ENCODE data around the gene C4A. TPM values are rescaled to one million over a fixed set of nuclear protein-coding genes. Genes with fewer than 3 reads are reported as not detected.
"Not testable (repeated sequence)": the region's sequence is repeated elsewhere in the genome, so short reads cannot be mapped to it uniquely, and the experiment has no call there.

Gene C4A
- total RNA-seq, 1 donor from 2014 or later: 6.8 TPM

DNA sequence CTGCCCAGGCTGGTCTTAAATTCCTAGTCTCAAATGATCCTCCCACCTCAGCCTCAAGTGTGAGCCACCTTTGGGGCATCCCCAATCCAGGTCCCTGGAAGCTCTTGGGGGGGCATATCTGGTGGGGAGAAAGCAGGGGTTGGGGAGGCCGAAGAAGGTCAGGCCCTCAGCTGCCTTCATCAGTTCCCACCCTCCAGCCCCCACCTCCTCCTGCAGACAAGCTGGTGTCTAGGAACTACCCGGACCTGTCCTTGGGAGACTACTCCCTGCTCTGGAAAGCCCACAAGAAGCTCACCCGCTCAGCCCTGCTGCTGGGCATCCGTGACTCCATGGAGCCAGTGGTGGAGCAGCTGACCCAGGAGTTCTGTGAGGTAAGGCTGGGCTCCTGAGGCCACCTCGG is 57.0 kb downstream of the C4A start:
- H3K4me3 Mint-ChIP-seq; H3K4me1 Mint-ChIP-seq; intact Hi-C loops (cut with micrococcal nuclease); H3K27me3 Mint-ChIP-seq; CTCF ChIA-PET; H3K9me3 Mint-ChIP-seq; H3K27ac Mint-ChIP-seq; H3K36me3 Mint-ChIP-seq (ENCODE audit: low read depth); DNase-seq; ATAC-seq (ENCODE audit: low read depth); POLR2A ChIA-PET: not testable (repeated sequence)

- H3K4me3 Mint-ChIP-seq; H3K9me3 Mint-ChIP-seq; H3K27me3 Mint-ChIP-seq; DNase-seq; POLR2A ChIA-PET; H3K4me1 Mint-ChIP-seq; ATAC-seq (ENCODE audit: low read depth); H3K36me3 Mint-ChIP-seq (ENCODE audit: low read depth); CTCF ChIA-PET; H3K27ac Mint-ChIP-seq: not testable (repeated sequence)
- intact Hi-C loops (cut with micrococcal nuclease): loop anchor here (10.0 kb wide), 2 partner anchors 115 to 755 kb away; partner anchors contain the start of genes PPT2 and PRRT1
Measured at GRCh38 chr6:32039321-32040274, 57.7 kb downstream of the C4A start.

DNA sequence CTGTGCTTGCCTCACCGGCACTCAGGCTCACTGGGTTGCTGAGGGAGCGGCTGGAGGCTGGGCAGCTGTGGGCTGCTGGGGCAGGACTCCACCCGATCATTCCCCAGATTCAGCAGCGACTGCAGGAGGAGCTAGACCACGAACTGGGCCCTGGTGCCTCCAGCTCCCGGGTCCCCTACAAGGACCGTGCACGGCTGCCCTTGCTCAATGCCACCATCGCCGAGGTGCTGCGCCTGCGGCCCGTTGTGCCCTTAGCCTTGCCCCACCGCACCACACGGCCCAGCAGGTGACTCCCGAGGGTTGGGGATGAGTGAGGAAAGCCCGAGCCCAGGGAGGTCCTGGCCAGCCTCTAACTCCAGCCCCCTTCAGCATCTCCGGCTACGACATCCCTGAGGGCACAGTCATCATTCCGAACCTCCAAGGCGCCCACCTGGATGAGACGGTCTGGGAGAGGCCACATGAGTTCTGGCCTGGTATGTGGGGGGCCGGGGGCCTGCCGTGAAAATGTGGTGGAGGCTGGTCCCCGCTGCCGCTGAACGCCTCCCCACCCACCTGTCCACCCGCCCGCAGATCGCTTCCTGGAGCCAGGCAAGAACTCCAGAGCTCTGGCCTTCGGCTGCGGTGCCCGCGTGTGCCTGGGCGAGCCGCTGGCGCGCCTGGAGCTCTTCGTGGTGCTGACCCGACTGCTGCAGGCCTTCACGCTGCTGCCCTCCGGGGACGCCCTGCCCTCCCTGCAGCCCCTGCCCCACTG is 58.6 kb downstream of the C4A start:
- POLR2A ChIA-PET, H3K27ac Mint-ChIP-seq, H3K4me1 Mint-ChIP-seq: not testable (repeated sequence)

GRCh38 chr6:32041050-32041321 is 59.1 kb downstream of the C4A start:
- H3K36me3 Mint-ChIP-seq (ENCODE audit: low read depth); H3K27ac Mint-ChIP-seq; H3K27me3 Mint-ChIP-seq; ATAC-seq (ENCODE audit: low read depth); CTCF ChIA-PET; H3K9me3 Mint-ChIP-seq; DNase-seq; H3K4me3 Mint-ChIP-seq; H3K4me1 Mint-ChIP-seq; POLR2A ChIA-PET: not testable (repeated sequence)
- intact Hi-C loops (cut with micrococcal nuclease): loop anchor here (10.0 kb wide), 2 partner anchors 114 to 754 kb away; partner anchors contain the start of genes PPT2 and PRRT1

More for the DNA sequence above, 58.6 kb downstream of the C4A start:
- H3K36me3 Mint-ChIP-seq (ENCODE audit: low read depth); CTCF ChIA-PET; H3K9me3 Mint-ChIP-seq; H3K4me3 Mint-ChIP-seq; ATAC-seq (ENCODE audit: low read depth); H3K27me3 Mint-ChIP-seq; DNase-seq: not testable (repeated sequence)
- intact Hi-C loops (cut with micrococcal nuclease): loop anchor here (10.0 kb wide), 2 partner anchors 114 to 754 kb away; partner anchors contain the start of genes PPT2 and PRRT1

DNA sequence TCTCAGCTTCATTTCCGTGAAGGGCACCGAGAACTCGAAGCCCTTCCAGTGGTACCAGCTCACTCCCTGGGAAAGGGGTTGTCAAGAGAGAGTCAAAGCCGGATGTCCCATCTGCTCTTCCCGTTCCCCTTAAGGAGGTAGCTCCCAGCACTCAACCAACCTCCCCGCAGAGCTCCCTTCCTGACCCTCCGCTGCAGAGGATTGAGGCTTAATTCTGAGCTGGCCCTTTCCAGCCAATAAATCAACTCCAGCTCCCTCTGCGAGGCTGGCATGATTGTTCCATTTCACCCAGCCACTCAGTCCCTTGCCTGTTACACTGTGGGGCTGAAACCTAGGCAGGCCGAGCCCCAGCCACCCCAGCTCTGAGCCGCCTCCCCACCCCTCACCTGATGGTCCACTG is 59.5 kb downstream of the C4A start:
- POLR2A ChIA-PET; H3K27me3 Mint-ChIP-seq; H3K4me1 Mint-ChIP-seq; H3K27ac Mint-ChIP-seq; H3K9me3 Mint-ChIP-seq; H3K4me3 Mint-ChIP-seq; DNase-seq; ATAC-seq (ENCODE audit: low read depth); CTCF ChIA-PET; H3K36me3 Mint-ChIP-seq (ENCODE audit: low read depth): not testable (repeated sequence)
- intact Hi-C loops (cut with micrococcal nuclease): loop anchor here (10.0 kb wide), 2 partner anchors 113 to 753 kb away; partner anchors contain the start of genes PPT2 and PRRT1

DNA sequence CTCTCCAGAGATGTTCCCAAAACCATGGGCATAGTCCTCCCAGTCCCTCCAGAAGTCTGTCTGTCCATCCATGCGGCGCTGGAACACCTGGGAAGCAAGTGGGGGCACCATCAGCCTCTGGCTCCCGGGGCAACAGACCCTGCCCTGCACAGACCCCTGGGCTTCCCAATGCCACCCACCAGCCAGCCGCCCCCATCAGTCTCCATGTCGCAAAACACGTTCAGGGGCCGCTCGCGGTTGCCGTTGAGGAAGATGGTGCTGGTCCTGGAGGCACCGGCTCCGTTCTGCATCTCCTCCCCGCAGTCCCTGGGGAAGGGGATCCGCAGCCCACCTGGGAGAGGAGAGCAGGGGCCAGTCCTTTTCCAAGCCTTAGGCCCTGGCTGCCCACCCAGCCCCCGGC is 60.4 kb downstream of the C4A start:
- H3K4me3 Mint-ChIP-seq; DNase-seq; CTCF ChIA-PET; H3K9me3 Mint-ChIP-seq; H3K36me3 Mint-ChIP-seq (ENCODE audit: low read depth); H3K27me3 Mint-ChIP-seq; H3K4me1 Mint-ChIP-seq; H3K27ac Mint-ChIP-seq; POLR2A ChIA-PET; ATAC-seq (ENCODE audit: low read depth): not testable (repeated sequence)
- intact Hi-C loops (cut with micrococcal nuclease): loop anchor here (10.0 kb wide), 2 partner anchors 113 to 753 kb away; partner anchors contain the start of genes PPT2 and PRRT1

GRCh38 chr6:32043589-32044380 is 61.9 kb downstream of the C4A start:
- H3K27me3 Mint-ChIP-seq; POLR2A ChIA-PET; H3K4me1 Mint-ChIP-seq; CTCF ChIA-PET; H3K36me3 Mint-ChIP-seq (ENCODE audit: low read depth); DNase-seq; ATAC-seq (ENCODE audit: low read depth); H3K27ac Mint-ChIP-seq; H3K9me3 Mint-ChIP-seq; H3K4me3 Mint-ChIP-seq: not testable (repeated sequence)
- intact Hi-C loops (cut with micrococcal nuclease): loop anchor here (10.0 kb wide), 2 partner anchors 111 to 751 kb away; partner anchors contain the start of genes PPT2 and PRRT1

DNA sequence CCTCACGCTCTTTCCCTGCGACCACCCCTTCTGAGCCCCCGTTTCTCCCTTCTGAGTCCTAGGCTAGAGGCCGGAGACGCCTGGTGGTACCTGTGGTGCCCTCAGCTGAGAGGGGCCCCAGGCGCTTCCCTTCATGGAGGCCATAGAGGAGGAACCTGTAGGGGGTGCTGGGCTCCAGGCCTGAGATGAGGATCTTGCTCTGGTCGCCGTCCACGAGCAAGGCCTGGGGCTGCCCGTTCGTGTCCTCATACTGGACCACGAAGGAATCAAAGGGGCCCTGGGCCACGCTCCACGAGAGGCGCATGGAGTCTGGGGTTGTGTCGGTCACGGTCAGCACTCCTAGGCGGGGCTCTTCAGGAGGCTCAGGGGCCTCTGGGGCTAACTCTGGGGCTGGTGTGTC is 63.1 kb downstream of the C4A start:
- H3K9me3 Mint-ChIP-seq; CTCF ChIA-PET; DNase-seq; POLR2A ChIA-PET; H3K4me1 Mint-ChIP-seq; H3K27me3 Mint-ChIP-seq; H3K4me3 Mint-ChIP-seq; H3K36me3 Mint-ChIP-seq (ENCODE audit: low read depth); H3K27ac Mint-ChIP-seq; ATAC-seq (ENCODE audit: low read depth): not testable (repeated sequence)
- intact Hi-C loops (cut with micrococcal nuclease): loop anchor here (10.0 kb wide), 2 partner anchors 110 to 750 kb away; partner anchors contain the start of genes PPT2 and PRRT1
